ENCODE results near the gene HTD2. TPM values are rescaled to one million over a fixed set of nuclear protein-coding genes. Genes with fewer than 3 reads are reported as not detected.
A peak's percentile ranks its signal among the peaks of the same experiment; 100 is the strongest.
"Not testable (repeated sequence)": the region's sequence is repeated elsewhere in the genome, so short reads cannot be mapped to it uniquely, and the experiment has no call there.

The HTD2 gene
- 10 to 100 TPM; 11.7 to 12.4 (median 12.2) TPM for polyA plus RNA-seq (ENCODE audit: insufficient read length in 3 of 3)
- long read RNA-seq, donor 1, transcript HTD2-201 (5 exons, 1,508 nt) = major isoform, 7 of 12 reads
- long read RNA-seq, donor 1, transcript HTD2-206 (5 exons, 1,378 nt) = minor isoform, 5 of 12 reads
- long read RNA-seq, donor 1, partial matches to known transcripts = 0 of 12 reads
- long read RNA-seq, donor 1, other reads (novel, unspliced or antisense) = 0 of 12 reads
- long read RNA-seq, donor 2, partial matches to known transcripts = 0 of 6 reads
- long read RNA-seq, donor 2, other reads (novel, unspliced or antisense) = 0 of 6 reads
- long read RNA-seq, donor 3, transcript HTD2-201 (5 exons, 1,508 nt) = major isoform, 8 of 9 reads
- long read RNA-seq, donor 3, partial matches to known transcripts = 0 of 9 reads
- long read RNA-seq, donor 3, other reads (novel, unspliced or antisense) = 0 of 9 reads
- long read RNA-seq, donor 4, transcript HTD2-201 (5 exons, 1,508 nt) = major isoform, 5 of 8 reads
- long read RNA-seq, donor 4, partial matches to known transcripts = 0 of 8 reads
- long read RNA-seq, donor 4, other reads (novel, unspliced or antisense) = 0 of 8 reads
- long read RNA-seq, donor 5, transcript HTD2-201 (5 exons, 1,508 nt) = major isoform, 5 of 9 reads
- long read RNA-seq, donor 5, partial matches to known transcripts = 0 of 9 reads
- long read RNA-seq, donor 5, other reads (novel, unspliced or antisense) = 0 of 9 reads
- long read RNA-seq, donor 6, partial matches to known transcripts = 0 of 4 reads
- long read RNA-seq, donor 6, other reads (novel, unspliced or antisense) = 0 of 4 reads
- long read RNA-seq, donor 7, transcript HTD2-201 (5 exons, 1,508 nt) = major isoform, 5 of 9 reads
- long read RNA-seq, donor 7, partial matches to known transcripts = 0 of 9 reads
- long read RNA-seq, donor 7, other reads (novel, unspliced or antisense) = 0 of 9 reads
- long read RNA-seq, donor 8, partial matches to known transcripts = 0 of 2 reads
- long read RNA-seq, donor 8, other reads (novel, unspliced or antisense) = 0 of 2 reads
- long read RNA-seq, donor 9, transcript HTD2-201 (5 exons, 1,508 nt) = major isoform, 9 of 14 reads
- long read RNA-seq, donor 9, transcript HTD2-206 (5 exons, 1,378 nt) = minor isoform, 5 of 14 reads
- long read RNA-seq, donor 9, partial matches to known transcripts = 0 of 14 reads
- long read RNA-seq, donor 9, other reads (novel, unspliced or antisense) = 0 of 14 reads
- long read RNA-seq, donor 10, partial matches to known transcripts = 0 of 6 reads
- long read RNA-seq, donor 10, other reads (novel, unspliced or antisense) = 0 of 6 reads
- long read RNA-seq, donor 11, partial matches to known transcripts = 0 of 2 reads
- long read RNA-seq, donor 11, other reads (novel, unspliced or antisense) = 0 of 2 reads
- long read RNA-seq, donor 12, transcript HTD2-206 (5 exons, 1,378 nt) = major isoform, 9 of 13 reads
- long read RNA-seq, donor 12, partial matches to known transcripts = 0 of 13 reads
- long read RNA-seq, donor 12, other reads (novel, unspliced or antisense) = 0 of 13 reads
- long read RNA-seq, donor 13, partial matches to known transcripts = 0 of 2 reads
- long read RNA-seq, donor 13, other reads (novel, unspliced or antisense) = 0 of 2 reads
- long read RNA-seq, donor 14 = 0 reads
- long read RNA-seq, donor 15, transcript HTD2-201 (5 exons, 1,508 nt) = major isoform, 9 of 11 reads
- long read RNA-seq, donor 15, partial matches to known transcripts = 0 of 11 reads
- long read RNA-seq, donor 15, other reads (novel, unspliced or antisense) = 0 of 11 reads
- long read RNA-seq, donor 16, partial matches to known transcripts = 0 of 5 reads
- long read RNA-seq, donor 16, other reads (novel, unspliced or antisense) = 0 of 5 reads

- DNase-seq = peak; percentile 97
These were observed at the start of gene HTD2, which contains the start of gene RPP14 for GRCh38 chr3:58305882-58306711. TSS of gene HTD2 (plus strand) at chr3:58306520. CDS start at chr3:58317614, 11,094 bp downstream. TSS of gene RPP14 (plus strand) at chr3:58306245. CDS start at chr3:58310330, 4,085 bp downstream.

GRCh38 chr3:58258392-58259055 lies 47.8 kb upstream of the HTD2 start:
- no peak for DNase-seq

GRCh38 chr3:58260261-58260731 lies 46.0 kb upstream of the HTD2 start:
- no peak for DNase-seq

- DNase-seq = no peak
These were observed 45.6 kb upstream of the HTD2 start for GRCh38 chr3:58260733-58261132.

GRCh38 chr3:58261954-58262666 lies 44.2 kb upstream of the HTD2 start:
- no peak for DNase-seq

GRCh38 chr3:58266577-58266976 lies 39.7 kb upstream of the HTD2 start:
- no peak for DNase-seq

- DNase-seq = not testable (repeated sequence)
These were observed 38.8 kb upstream of the HTD2 start for GRCh38 chr3:58267543-58267942.

- DNase-seq = no peak
These were observed 37.0 kb upstream of the HTD2 start for GRCh38 chr3:58269356-58269755.

- no peak for DNase-seq
These were observed 35.8 kb upstream of the HTD2 start for GRCh38 chr3:58270485-58270884.

GRCh38 chr3:58271901-58272501 lies 34.3 kb upstream of the HTD2 start:
- no peak for DNase-seq

GRCh38 chr3:58272891-58273290 lies 33.4 kb upstream of the HTD2 start:
- DNase-seq = no peak

GRCh38 chr3:58273362-58273761 lies 33.0 kb upstream of the HTD2 start:
- DNase-seq = not testable (repeated sequence)

GRCh38 chr3:58274027-58274614 lies 32.2 kb upstream of the HTD2 start:
- DNase-seq = no peak

GRCh38 chr3:58281069-58281468 lies 25.3 kb upstream of the HTD2 start:
- DNase-seq = no peak

- no peak for DNase-seq
These were observed 21.0 kb upstream of the HTD2 start for GRCh38 chr3:58285334-58285733.

GRCh38 chr3:58287354-58287753 lies 19.0 kb upstream of the HTD2 start:
- no peak for DNase-seq

GRCh38 chr3:58288011-58288728 lies 18.1 kb upstream of the HTD2 start:
- DNase-seq = no peak
